HUES64 (cell line): ENCODE measurements around the gene FTCDNL1.

Source experiments
- H3K27ac ChIP-seq: 2 replicates; pipeline ENCODE4 v1.7.0; 2013; ENCODE audit warnings: low read depth, low read length, inconsistent platforms
- H3K27me3 ChIP-seq: 2 replicates; pipeline ENCODE4 v1.6.1; 2013; ENCODE audit warnings: mild to moderate bottlenecking, low read length; ENCODE audit not compliant: insufficient read depth
- H3K36me3 ChIP-seq: 2 replicates; pipeline ENCODE4 v1.6.1; 2013; ENCODE audit warnings: mild to moderate bottlenecking, low read length; ENCODE audit not compliant: insufficient read depth
- H3K4me1 ChIP-seq: 2 replicates; pipeline ENCODE4 v1.6.1; 2013; ENCODE audit warnings: mild to moderate bottlenecking, low read length, moderate library complexity; ENCODE audit not compliant: insufficient read depth
- H3K4me3 ChIP-seq: 2 replicates; pipeline ENCODE4 v1.5.1; 2013; ENCODE audit warnings: mild to moderate bottlenecking, low read length, moderate library complexity
- H3K9ac ChIP-seq: 2 replicates; pipeline ENCODE4 v1.6.1; 2013; ENCODE audit warnings: mild to moderate bottlenecking, low read depth, low read length
- H3K9me3 ChIP-seq: 2 replicates; pipeline ENCODE4 v1.6.1; 2013; ENCODE audit warnings: low read depth, low read length; ENCODE audit not compliant: insufficient read depth
- WGBS: fragments of 150-250, 120-280 bp; methylation state at CpG from one replicate; pipeline ENCODE4 v1.1.7; 2013; ENCODE audit warnings: missing lambda C conversion rate; 5-methylcytosine and 5-hydroxymethylcytosine counted together

The FTCDNL1 gene

GRCh38 chr2:199814101-199814816 lies 36.7 kb downstream of the FTCDNL1 start:
- Histone ChIP-seq H3K4me3 (no peak overlapping the region), H3K9ac (no peak overlapping the region), H3K36me3 (no peaks in the 10 kb centered on the region), H3K27me3 (no peaks in the 10 kb centered on the region), H3K27ac (no peak overlapping the region), H3K4me1 (peaks cover 18% of the 10 kb centered on the region), H3K9me3 (no peaks in the 10 kb centered on the region)
- 79% methylated on average over 5 of the region's 6 CpGs for WGBS

DNA sequence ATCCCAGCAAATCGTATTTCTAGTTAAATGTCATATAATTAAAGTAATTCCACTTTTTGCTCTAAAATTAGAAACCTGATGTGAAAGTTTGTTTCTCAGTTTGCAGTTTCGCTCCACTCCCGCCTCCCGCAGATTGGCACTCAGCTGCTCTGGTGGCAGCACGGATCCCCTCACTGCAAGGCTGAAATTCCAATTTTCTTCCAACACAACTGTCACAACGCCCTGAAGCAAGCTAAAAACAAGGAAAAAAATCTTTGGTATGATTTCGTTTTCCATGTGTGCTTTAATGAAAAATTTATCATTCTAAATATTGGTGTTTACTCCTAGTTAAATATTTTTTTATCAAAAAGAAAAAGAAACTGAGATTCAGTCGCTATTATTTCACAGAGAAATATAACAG lies 38.5 kb downstream of the FTCDNL1 start:
- WGBS: 75% methylated on average over 5 of the region's 8 CpGs
- Histone ChIP-seq H3K4me3 (no peak overlapping the region), H3K9me3 (peaks cover 7% of the 10 kb centered on the region; the same call in 1 of the 2 replicates), H3K36me3 (no peaks in the 10 kb centered on the region), H3K27ac (no peak overlapping the region), H3K9ac (no peak overlapping the region), H3K4me1 (peaks cover 18% of the 10 kb centered on the region), H3K27me3 (no peaks in the 10 kb centered on the region)

DNA sequence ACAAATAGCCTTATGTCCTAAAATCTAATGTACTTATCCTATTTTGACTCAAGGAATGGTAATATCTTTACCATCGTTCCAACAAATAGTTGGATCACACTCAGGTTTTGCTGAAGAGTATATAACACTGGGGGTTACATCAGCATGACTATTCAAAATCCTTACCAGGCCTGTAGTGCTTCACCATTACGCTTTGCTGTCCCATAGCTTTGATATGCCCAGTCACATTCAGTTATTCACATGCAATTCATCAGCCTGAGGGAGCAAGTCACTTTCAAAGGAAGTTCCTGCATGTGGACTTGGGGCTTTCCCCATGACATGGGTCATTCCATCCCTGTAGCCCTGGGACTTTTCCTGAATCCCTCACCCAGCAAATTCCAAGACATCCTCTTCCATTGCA lies 39.6 kb downstream of the FTCDNL1 start:
- Histone ChIP-seq H3K4me1 (peaks cover 18% of the 10 kb centered on the region), H3K36me3 (no peaks in the 10 kb centered on the region), H3K27ac (no peak overlapping the region), H3K9ac (no peak overlapping the region), H3K27me3 (no peaks in the 10 kb centered on the region), H3K4me3 (no peak overlapping the region), H3K9me3 (peaks cover 7% of the 10 kb centered on the region; the same call in 1 of the 2 replicates)
- whole genome bisulfite sequencing: 59% methylated on average over 2 of the region's 2 CpGs

DNA sequence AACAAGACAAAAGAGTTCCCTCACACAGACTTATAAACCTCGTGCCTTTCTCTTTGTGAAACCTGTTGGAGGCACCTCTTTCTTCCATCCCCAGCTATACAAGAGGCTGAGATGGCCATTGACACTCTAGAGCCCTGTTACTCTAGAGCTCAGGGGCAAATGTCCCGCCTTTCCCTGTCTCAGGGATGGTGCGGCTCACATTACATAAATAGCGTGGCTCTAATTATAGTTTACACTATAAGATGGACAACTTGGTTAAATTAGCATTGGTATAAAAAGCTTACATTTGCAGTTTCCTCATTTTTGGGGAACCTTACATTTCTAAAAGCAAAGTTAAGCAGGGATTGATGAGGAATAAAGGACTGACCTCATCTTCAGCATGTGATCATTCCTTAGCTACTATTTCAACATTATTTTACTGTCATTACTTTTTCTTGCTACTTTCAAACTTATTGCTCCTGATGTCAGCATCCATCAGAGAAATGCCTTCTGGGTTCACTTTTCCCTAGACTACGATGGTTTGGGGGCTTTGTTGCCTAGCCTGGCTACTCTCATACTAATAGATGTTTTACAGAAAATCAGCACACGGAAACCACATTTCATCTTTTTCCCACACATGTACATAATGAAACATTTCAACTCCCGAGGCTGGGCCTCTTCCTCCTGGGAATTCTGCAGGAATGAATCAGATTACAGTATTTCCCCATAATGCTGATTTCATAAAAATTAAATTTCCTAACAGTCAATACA lies 40.4 kb downstream of the FTCDNL1 start:
- H3K9ac ChIP-seq: no peak overlapping the region
- H3K4me3 ChIP-seq: no peak overlapping the region
- no peaks in the 10 kb centered on the region for H3K27me3 ChIP-seq
- 81% methylated on average over 6 of the region's 7 CpGs for WGBS
- H3K4me1 ChIP-seq: peaks cover 18% of the 10 kb centered on the region
- no peaks in the 10 kb centered on the region for H3K36me3 ChIP-seq
- H3K9me3 ChIP-seq: peaks cover 7% of the 10 kb centered on the region; the same call in 1 of the 2 replicates
- H3K27ac ChIP-seq: no peak overlapping the region

DNA sequence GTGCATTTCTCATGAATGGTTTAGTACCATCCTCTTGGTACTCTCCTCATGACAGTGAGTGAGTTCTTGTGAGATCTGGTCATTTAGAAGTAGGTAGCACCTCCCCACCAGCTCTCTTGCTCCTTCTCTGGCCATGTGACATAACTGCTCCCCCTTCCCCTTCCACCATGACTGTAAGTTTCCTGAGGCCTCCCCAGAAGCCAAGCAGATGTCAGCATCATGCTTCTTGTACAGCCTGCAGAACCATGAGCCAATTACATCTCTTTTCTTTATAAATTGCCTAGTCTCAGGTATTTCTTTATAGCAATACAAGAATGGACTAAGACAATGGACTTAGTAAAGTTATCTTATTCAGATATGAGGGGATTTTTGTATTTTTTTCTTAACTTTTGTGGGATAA lies 43.0 kb downstream of the FTCDNL1 start:
- H3K9ac ChIP-seq: no peak overlapping the region
- H3K4me1 ChIP-seq: peaks cover 29% of the 10 kb centered on the region
- H3K36me3 ChIP-seq: no peaks in the 10 kb centered on the region
- H3K9me3 ChIP-seq: peaks cover 7% of the 10 kb centered on the region; the same call in 1 of the 2 replicates
- H3K4me3 ChIP-seq: no peak overlapping the region
- no peaks in the 10 kb centered on the region for H3K27me3 ChIP-seq
- H3K27ac ChIP-seq: no peak overlapping the region

DNA sequence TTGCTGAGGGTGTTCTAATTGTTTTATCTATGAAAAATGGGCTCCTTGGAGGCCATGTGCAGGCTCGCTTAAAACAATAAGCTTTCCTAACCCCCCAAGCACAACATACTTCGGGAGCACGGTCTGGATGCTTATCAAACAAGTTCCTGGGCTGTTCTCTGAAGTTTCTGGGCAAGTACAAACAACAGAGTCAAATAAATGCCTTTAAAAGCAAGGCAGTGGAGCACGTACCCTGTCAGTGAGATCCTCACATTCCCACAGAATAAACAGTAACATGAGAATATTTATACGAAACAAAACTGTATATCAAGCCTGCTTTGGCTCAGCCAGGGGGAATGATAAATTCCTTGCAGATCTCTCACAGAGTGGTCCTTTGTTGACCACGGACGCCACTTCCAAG lies 44.8 kb downstream of the FTCDNL1 start:
- H3K27me3 ChIP-seq: no peaks in the 10 kb centered on the region
- H3K9me3 ChIP-seq: peaks cover 7% of the 10 kb centered on the region; the same call in 1 of the 2 replicates
- H3K27ac ChIP-seq: no peak overlapping the region
- peaks cover 15% of the 10 kb centered on the region for H3K4me1 ChIP-seq
- no peaks in the 10 kb centered on the region for H3K36me3 ChIP-seq
- H3K4me3 ChIP-seq: no peak overlapping the region
- no peak overlapping the region for H3K9ac ChIP-seq
- WGBS: 81% methylated on average over 7 of the region's 7 CpGs

DNA sequence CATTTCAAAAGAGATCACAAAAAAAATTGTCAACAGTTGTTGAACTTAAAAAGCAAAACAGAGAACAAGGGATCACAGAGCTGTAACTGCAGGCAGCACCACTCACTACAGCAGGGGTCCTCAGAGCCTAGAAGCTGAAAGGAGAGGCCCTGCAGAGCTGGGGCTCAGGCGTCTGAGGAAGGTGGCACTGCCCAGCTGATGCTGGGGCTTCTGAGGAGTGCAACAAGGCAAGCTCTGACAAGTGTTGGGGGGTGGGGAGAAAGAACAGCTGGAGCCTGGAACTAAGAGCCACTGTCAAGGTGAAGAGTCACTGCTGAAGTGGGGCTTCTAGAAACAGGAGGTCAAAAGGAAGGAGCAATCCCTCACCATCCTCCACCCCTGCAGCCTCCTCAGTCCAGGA lies 46.2 kb downstream of the FTCDNL1 start:
- Histone ChIP-seq H3K4me3 (no peak overlapping the region), H3K27ac (no peak overlapping the region), H3K4me1 (peaks cover 11% of the 10 kb centered on the region), H3K9ac (no peak overlapping the region), H3K27me3 (no peaks in the 10 kb centered on the region), H3K36me3 (no peaks in the 10 kb centered on the region), H3K9me3 (peaks cover 7% of the 10 kb centered on the region; the same call in 1 of the 2 replicates)
- 7% methylated on average over 1 of the region's 1 CpG for WGBS

DNA sequence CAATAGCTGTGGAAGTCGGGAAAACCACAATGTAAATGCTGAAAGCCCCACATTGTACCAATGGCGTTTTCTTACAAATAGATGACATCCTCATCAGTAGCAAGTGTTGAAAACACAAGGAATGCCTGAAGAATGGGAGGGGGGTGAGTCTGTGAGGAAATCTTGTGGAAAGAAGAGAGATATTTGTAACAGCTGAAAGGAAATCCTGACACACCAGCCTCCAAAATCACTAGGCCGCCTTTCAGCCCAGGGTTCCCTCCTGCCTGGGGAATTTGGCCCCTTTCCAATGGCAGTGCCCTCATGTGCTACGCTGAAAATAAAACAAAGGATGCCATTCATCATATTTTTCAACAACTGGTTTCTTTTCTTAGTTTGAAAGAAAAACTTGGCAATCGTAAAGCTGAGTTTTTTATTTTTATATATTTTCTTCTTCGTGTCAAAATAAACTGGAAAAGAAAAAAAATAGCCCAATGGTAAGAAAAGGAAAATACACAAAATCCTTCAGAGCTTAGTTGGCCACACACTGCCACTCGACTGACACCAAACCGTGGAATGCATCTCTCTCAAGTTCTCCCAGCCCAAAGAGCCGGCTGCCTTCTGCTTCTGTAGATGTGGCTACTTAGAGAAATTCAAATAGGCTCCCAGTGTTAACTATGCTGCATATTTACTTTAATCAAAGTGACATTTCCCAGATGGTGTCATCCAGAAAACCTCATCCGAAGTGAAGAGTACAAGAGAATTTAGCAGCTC lies 52.0 kb downstream of the FTCDNL1 start:
- 91% methylated on average over 9 of the region's 10 CpGs for WGBS
- H3K9ac ChIP-seq: no peak overlapping the region
- no peaks in the 10 kb centered on the region for H3K27me3 ChIP-seq
- H3K4me3 ChIP-seq: no peak overlapping the region
- H3K36me3 ChIP-seq: no peaks in the 10 kb centered on the region
- H3K4me1 ChIP-seq: peaks cover 11% of the 10 kb centered on the region; the same call in 1 of the 2 replicates
- H3K27ac ChIP-seq: no peak overlapping the region
- no peaks in the 10 kb centered on the region for H3K9me3 ChIP-seq

GRCh38 chr2:199797431-199798403 lies 53.3 kb downstream of the FTCDNL1 start:
- Histone ChIP-seq H3K9ac (no peak overlapping the region), H3K36me3 (no peaks in the 10 kb centered on the region), H3K9me3 (no peaks in the 10 kb centered on the region), H3K4me1 (peaks cover 23% of the 10 kb centered on the region), H3K27ac (no peak overlapping the region), H3K27me3 (no peaks in the 10 kb centered on the region), H3K4me3 (no peak overlapping the region)
- WGBS: 85% methylated on average over 4 of the region's 4 CpGs

GRCh38 chr2:199792381-199792780 lies 58.6 kb downstream of the FTCDNL1 start:
- Histone ChIP-seq H3K4me1 (peaks cover 27% of the 10 kb centered on the region), H3K27ac (no peak overlapping the region), H3K4me3 (no peak overlapping the region), H3K9ac (no peak overlapping the region), H3K36me3 (no peaks in the 10 kb centered on the region), H3K27me3 (no peaks in the 10 kb centered on the region), H3K9me3 (no peaks in the 10 kb centered on the region)
- 88% methylated on average over 4 of the region's 4 CpGs for WGBS
